Thyroid gland (tissue), 4 donors: ENCODE measurements around the gene TGIF1. TPM values are rescaled to one million over a fixed set of nuclear protein-coding genes. Genes with fewer than 3 reads are reported as not detected.

Source experiments
- DNase-seq, 2 donors: peaks; one replicate each; pipeline ENCODE4 v3.0.0-alpha.2; 2019
- H3K27ac ChIP-seq, 3 donors: fragments of 200-600 bp; sonication (generic); 1 replicate in 2 of 3; 2 replicates in 1 of 3; pipeline ENCODE4 v1.5.1; 2016 to 2019; ENCODE audit warnings: mild to moderate bottlenecking in 1 of 3, moderate library complexity in 1 of 3
- H3K27me3 ChIP-seq: fragments of 200-600 bp; sonication (generic); one replicate; pipeline ENCODE4 v1.5.1; 2019
- H3K36me3 ChIP-seq, 2 donors: fragments of 200-600 bp; sonication (generic); one replicate each; pipeline ENCODE4 v1.5.1; 2016 to 2019
- H3K4me1 ChIP-seq, 2 donors: fragments of 200-600 bp; sonication (generic); one replicate each; pipeline ENCODE4 v1.5.1; 2017 to 2019
- H3K4me3 ChIP-seq, 3 donors: fragments of 200-600 bp; sonication (generic); replicated peaks in 1 of 3; 1 replicate in 2 of 3; 2 replicates in 1 of 3; pipeline ENCODE4 v1.5.1; 2016; ENCODE audit warnings: mild to moderate bottlenecking in 1 of 3
- H3K9me3 ChIP-seq: fragments of 200-600 bp; sonication (generic); one replicate; pipeline ENCODE4 v1.5.1; 2017
- CTCF ChIP-seq, 6 experiments: fragments of 200-600 bp in 3 of 6; fragments of 450-650 bp in 3 of 6; sonication (generic) in 3 of 6; IDR thresholded peaks; one replicate each; pipeline ENCODE4 v1.5.1; 2016 to 2019; ENCODE audit warnings: antibody characterized with exemption in 6 of 6, mild to moderate bottlenecking in 2 of 6, inconsistent platforms in 1 of 6, moderate library complexity in 1 of 6
- POLR2A ChIP-seq, 2 donors: fragments of 450-650 bp; IDR thresholded peaks; one replicate each; pipeline ENCODE4 v1.6.1; 2017; ENCODE audit warnings: antibody characterized with exemption in 2 of 2, mild to moderate bottlenecking in 2 of 2, moderate library complexity in 1 of 2
- WGBS, 2 donors: methylation state at CpG; one replicate each; pipeline ENCODE4 v1.1.5; 2017; 5-methylcytosine and 5-hydroxymethylcytosine counted together
- intact Hi-C: fragments of 100-400 bp; cut with DNase I; formaldehyde crosslinking; loops from one replicate; pipeline ENCODE4 v1.15.1; 2023
- total RNA-seq, 4 donors: library from RNA; depleted of rRNA; stranded (reverse); fragments of >200 nt; gene quantifications; one replicate each; pipeline ENCODE4 v1.2.3, GENCODE V29; 2016

TGIF1 gene
- total RNA-seq, 4 donors from 2014 or later = 46.4 to 62.3 (median 52.3) TPM

DNA sequence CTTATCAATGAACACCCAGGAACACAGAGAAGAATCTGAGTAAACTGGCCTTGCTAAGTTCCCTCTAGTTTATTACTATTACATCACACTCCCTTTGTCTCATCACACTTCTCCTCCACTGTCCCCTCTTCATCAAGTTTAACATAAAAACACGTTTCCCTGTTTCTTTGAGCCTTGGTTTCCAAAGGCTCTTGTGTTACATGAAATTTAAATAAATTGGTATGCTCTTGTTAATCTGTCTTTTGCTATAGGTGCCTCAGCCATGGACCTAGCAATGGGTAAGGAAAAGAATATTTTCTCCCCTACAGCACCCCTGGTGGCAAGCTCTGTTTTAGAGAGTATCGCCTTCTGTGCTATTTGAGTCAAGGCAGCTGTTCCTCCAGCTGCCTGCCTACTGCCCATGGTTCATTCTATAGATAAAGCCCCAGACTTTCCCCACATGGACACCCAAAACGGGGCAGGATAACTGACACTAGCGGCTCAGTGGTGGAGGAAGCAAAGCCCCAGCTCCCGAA is 31.8 kb downstream of the TGIF1 start:
- no peaks in the 10 kb centered on the region for H3K27me3 ChIP-seq
- WGBS, 2 donors = 54 to 57% methylated on average over 5 of the region's 5 CpGs
- no peak for DNase-seq
- no peaks in the 10 kb centered on the region for H3K36me3 ChIP-seq
- no peak overlapping the region for H3K4me3 ChIP-seq
- TF ChIP-seq CTCF (IDR thresholded peaks at IDR 0.05) (peak in 4 of 6 experiments; percentile 17 to 38 (median 30)), POLR2A (IDR thresholded peaks at IDR 0.05) (no peak)
- H3K27ac ChIP-seq = no peak overlapping the region
- peaks cover 0 to 5% of the 10 kb centered on the region in 2 donors for H3K4me1 ChIP-seq
- H3K9me3 ChIP-seq = no peaks in the 10 kb centered on the region
- intact Hi-C loops = no loop called here

GRCh38 chr18:3482258-3482657 is 32.3 kb downstream of the TGIF1 start:
- DNase-seq = no peak
- Histone ChIP-seq H3K36me3 (no peaks in the 10 kb centered on the region), H3K9me3 (no peaks in the 10 kb centered on the region), H3K27ac (no peak overlapping the region), H3K4me3 (no peak overlapping the region), H3K27me3 (no peaks in the 10 kb centered on the region), H3K4me1 (peaks cover 0 to 5% of the 10 kb centered on the region in 2 donors)
- intact Hi-C loops = no loop called here
- WGBS, 2 donors = 91% methylated on average over 3 of the region's 3 CpGs
- TF ChIP-seq POLR2A (IDR thresholded peaks at IDR 0.05) = no peak
- TF ChIP-seq CTCF (IDR thresholded peaks at IDR 0.05) = no peak

DNA sequence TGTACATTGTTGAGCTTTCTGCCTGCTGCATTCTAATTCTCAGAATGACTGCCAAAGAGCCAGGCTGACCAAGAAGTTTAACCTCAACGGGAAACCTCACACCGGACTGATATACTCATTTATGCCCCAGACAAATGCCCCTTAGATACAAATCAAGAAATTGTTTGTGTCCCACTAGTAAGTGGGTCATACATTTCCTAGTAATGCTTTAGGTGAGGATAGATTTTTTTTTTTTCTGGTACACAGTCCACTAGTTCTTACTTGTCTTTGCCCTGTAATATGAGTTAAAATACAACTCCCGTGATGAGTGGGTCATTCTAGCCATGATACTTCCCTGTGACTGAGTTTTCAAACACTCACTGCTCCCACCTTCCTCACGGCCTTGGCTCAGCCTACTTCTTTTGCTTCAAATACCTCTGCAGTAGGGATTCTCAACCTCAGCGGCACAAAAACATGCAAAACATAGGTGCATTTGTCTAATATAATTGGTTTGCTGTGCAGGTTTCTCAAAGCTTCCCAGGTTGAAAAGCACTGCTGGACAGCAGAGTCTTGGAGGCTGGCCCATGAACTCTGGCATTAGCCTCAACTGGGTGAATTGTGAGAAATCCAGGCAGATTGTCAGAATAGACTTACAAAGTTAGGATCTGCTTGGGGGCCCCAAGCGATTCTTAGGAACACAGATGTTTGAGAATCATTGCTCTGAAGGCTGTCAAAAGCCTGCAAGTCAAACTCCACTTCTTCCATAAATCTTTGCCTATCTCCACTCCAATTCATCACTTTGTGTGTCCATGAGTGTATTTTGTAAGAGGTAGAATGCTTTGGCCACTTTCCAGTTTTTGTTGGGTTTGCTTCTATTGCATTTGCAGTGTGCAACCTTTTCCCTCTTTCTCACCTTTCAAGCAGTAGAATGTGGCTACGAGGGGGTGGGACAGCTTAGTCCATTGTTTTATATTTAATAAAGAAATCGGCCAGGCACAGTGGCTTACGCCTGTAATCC is 35.5 kb downstream of the TGIF1 start:
- H3K4me1 ChIP-seq = peaks cover 0 to 5% of the 10 kb centered on the region in 2 donors
- H3K4me3 ChIP-seq = no peak overlapping the region
- H3K27me3 ChIP-seq = no peaks in the 10 kb centered on the region
- intact Hi-C loops = no loop called here
- H3K36me3 ChIP-seq = no peaks in the 10 kb centered on the region
- H3K9me3 ChIP-seq = no peaks in the 10 kb centered on the region
- no peak for TF ChIP-seq CTCF (IDR thresholded peaks at IDR 0.05)
- no peak for TF ChIP-seq POLR2A (IDR thresholded peaks at IDR 0.05)
- 69 to 80% methylated on average over 9 of the region's 9 CpGs for WGBS, 2 donors
- DNase-seq = no peak
- H3K27ac ChIP-seq = no peak overlapping the region

GRCh38 chr18:3486512-3486911 is 36.5 kb downstream of the TGIF1 start:
- H3K4me3 ChIP-seq = no peak overlapping the region
- H3K27ac ChIP-seq = no peak overlapping the region
- DNase-seq = no peak
- peaks cover 0 to 8% of the 10 kb centered on the region in 2 donors for H3K4me1 ChIP-seq
- TF ChIP-seq CTCF (IDR thresholded peaks at IDR 0.05) = no peak
- no peak for TF ChIP-seq POLR2A (IDR thresholded peaks at IDR 0.05)
- no peaks in the 10 kb centered on the region for H3K9me3 ChIP-seq
- 71 to 79% methylated on average over 7 of the region's 7 CpGs for WGBS, 2 donors
- no peaks in the 10 kb centered on the region for H3K36me3 ChIP-seq
- intact Hi-C loops = no loop called here
- H3K27me3 ChIP-seq = no peaks in the 10 kb centered on the region

DNA sequence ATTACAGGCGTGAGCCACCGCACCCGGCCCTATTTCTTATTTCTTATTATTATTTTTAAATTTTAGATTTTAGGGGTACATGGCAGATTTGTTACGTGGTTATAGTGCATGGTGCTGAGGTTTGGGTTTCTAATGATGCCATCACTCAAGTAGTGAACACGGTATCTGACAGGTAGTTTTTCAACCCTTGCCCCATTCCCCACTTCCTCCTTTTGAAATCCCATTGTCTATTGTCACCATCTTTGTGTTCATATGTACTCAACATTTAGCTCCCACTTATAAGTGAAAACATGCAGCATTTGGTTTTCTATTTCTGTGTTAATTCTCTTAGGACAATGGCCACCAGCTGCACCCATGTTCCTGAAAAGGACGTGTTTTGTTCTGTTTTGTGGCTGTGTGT is 39.5 kb downstream of the TGIF1 start:
- H3K4me3 ChIP-seq = no peak overlapping the region
- no peak overlapping the region for H3K27ac ChIP-seq
- H3K4me1 ChIP-seq = peaks cover 9 to 31% of the 10 kb centered on the region in 2 donors
- TF ChIP-seq POLR2A (IDR thresholded peaks at IDR 0.05) = no peak
- TF ChIP-seq CTCF (IDR thresholded peaks at IDR 0.05) = no peak
- H3K9me3 ChIP-seq = no peaks in the 10 kb centered on the region
- intact Hi-C loops = no loop called here
- no peak for DNase-seq
- no peaks in the 10 kb centered on the region for H3K27me3 ChIP-seq
- WGBS, 2 donors = 95 to 96% methylated on average over 6 of the region's 6 CpGs
- H3K36me3 ChIP-seq = no peaks in the 10 kb centered on the region
